GM19467 (cell line): Measurements from ENCODE around the gene IKZF5.

Experiments used
- ATAC-seq: cut with Tn5 transposase; IDR thresholded peaks from one replicate; pipeline ENCODE4 v1.9.1; 2021; ENCODE audit warnings: mild to moderate bottlenecking, moderate library complexity; ENCODE audit not compliant: unreplicated experiment

IKZF5 gene

GRCh38 chr10:122984708-122985107 is 23.9 kb downstream of the IKZF5 start:
- no peak for ATAC-seq

- ATAC-seq, result no peak
These were observed 24.7 kb downstream of the IKZF5 start for GRCh38 chr10:122983898-122984297.

- ATAC-seq, result no peak
These were observed 27.5 kb downstream of the IKZF5 start for GRCh38 chr10:122981066-122981464.

- peak; percentile 99 for ATAC-seq
These were observed 28.2 kb downstream of the IKZF5 start, which contains the start of gene PSTK for GRCh38 chr10:122980209-122981065. Gene PSTK, plus strand, starts transcription at chr10:122980401. Its CDS starts 79 bp downstream, at chr10:122980480.

DNA sequence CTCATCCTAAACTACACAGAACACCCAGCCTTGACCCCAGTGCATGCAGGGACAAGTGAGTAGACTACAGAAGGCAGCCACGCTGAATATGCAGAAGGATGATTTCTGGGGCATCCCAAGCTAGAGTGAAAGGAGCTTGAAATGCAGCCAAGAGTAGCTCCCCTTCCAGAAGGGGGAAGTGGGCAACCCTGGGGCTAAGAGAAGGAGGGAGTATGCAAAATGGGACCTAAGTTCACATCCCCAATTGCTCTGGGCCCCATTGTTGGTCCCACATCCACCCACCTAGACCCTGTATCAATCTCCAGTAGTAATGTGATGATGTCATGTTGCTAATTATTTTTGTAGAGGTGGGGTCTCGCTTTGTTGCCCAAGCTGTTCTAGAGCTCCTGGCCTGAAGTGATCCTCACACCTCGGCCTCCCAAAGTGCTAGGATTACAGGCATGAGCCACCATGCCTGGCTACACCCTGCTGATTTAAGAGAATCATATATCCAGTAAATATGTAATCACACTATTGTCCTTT is 34.0 kb downstream of the IKZF5 start:
- no peak for ATAC-seq

- no peak for ATAC-seq
These were observed 34.6 kb downstream of the IKZF5 start for GRCh38 chr10:122974023-122974422.

DNA sequence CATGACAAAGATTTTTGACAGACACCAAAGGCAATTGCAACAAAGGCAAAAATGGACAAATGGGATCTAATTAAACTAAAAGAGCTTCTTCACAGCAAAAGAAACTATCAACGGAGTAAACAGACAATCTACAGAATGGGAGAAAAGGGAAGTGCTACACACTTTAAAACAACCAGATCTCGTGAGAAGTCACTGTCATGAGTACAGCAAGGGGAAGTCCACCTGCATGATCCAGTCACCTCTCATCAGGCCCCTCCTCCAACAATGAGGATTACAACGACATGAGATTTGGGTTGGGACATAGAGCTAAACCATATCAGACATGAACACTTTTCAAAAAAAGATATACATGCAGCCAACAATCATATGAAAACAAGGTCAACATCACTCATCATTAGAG is 39.9 kb downstream of the IKZF5 start:
- no peak for ATAC-seq

DNA sequence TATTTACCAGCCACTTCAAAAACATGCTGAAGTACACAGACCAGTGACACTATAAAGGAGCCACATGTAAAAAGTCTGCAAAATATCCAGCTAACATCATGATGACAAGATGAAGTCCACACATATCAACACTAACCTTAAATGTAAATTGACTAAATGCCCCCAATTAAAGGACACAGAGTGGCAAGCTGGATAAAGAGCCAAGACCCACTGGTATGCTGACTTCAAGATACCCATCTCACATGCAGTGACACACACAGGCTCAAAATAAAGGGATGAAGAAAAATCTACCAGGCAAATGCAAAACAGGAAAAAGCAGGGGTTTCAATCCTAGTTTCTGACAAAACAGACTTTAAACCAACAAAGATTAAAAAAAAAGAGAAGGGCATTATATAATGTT is 41.7 kb downstream of the IKZF5 start:
- ATAC-seq, result no peak

- no peak for ATAC-seq
These were observed 46.2 kb downstream of the IKZF5 start for GRCh38 chr10:122962405-122962804.

DNA sequence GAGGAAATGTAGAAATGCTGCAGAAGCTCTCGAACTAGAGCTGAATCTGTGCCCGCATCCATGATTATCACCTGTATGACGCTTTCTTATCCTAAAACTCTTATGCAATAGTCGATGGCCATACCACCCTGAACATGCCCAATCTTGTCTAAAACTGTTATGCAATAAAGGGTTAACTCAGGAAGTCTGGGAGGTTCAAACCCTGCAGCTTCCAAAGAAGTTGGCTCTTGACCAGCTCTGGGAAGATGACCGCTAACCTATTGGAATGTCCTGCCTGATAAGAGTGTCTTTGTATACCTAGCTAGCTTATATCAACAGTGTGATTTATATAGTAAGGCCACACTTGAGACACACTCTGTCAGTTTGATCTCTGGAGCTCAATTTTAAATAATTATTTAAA is 51.1 kb downstream of the IKZF5 start:
- ATAC-seq, result no peak

GRCh38 chr10:122955892-122956291 is 52.7 kb downstream of the IKZF5 start:
- ATAC-seq, result no peak

GRCh38 chr10:122954731-122955050 is 53.9 kb downstream of the IKZF5 start:
- ATAC-seq, result no peak

GRCh38 chr10:122953902-122954730 is 54.5 kb downstream of the IKZF5 start, which contains the start of gene C10orf88:
Gene C10orf88, minus strand, starts transcription at chr10:122954227. Its CDS starts 49 bp downstream, at chr10:122954178.
- ATAC-seq, result peak; percentile 97

- ATAC-seq, result no peak
These were observed 59.3 kb downstream of the IKZF5 start for GRCh38 chr10:122949296-122949695.
